8988T (cell line): ENCODE data around the gene MAN1C1.

Experiments
- DNase-seq: peaks from one replicate; pipeline ENCODE4 v3.0.0; 2011

The MAN1C1 gene

GRCh38 chr1:25790472-25790871, 173.9 kb downstream of the MAN1C1 start:
- DNase-seq, result no peak

- DNase-seq, result no peak
Measured at GRCh38 chr1:25792115-25792514, 175.5 kb downstream of the MAN1C1 start.

GRCh38 chr1:25793585-25794170, 177.1 kb downstream of the MAN1C1 start:
- no peak for DNase-seq

GRCh38 chr1:25794325-25794724, 177.7 kb downstream of the MAN1C1 start:
- no peak for DNase-seq

- no peak for DNase-seq
Measured at GRCh38 chr1:25795211-25795610, 178.6 kb downstream of the MAN1C1 start.

GRCh38 chr1:25795946-25796810, 179.6 kb downstream of the MAN1C1 start:
- no peak for DNase-seq

GRCh38 chr1:25796811-25797458, 180.3 kb downstream of the MAN1C1 start:
- peak; percentile 77 for DNase-seq

GRCh38 chr1:25797939-25798338, 181.3 kb downstream of the MAN1C1 start:
- peak; percentile 76 for DNase-seq

GRCh38 chr1:25798666-25799351, 182.2 kb downstream of the MAN1C1 start:
- DNase-seq, result no peak

GRCh38 chr1:25799352-25799934, 182.9 kb downstream of the MAN1C1 start:
- DNase-seq, result no peak

- DNase-seq, result peak; percentile 80
Measured at GRCh38 chr1:25799935-25800702, 183.5 kb downstream of the MAN1C1 start, which contains the start of gene SELENON. Gene SELENON, plus strand, starts transcription at chr1:25800193. Its CDS starts 38 bp downstream, at chr1:25800231.

- no peak for DNase-seq
Measured at GRCh38 chr1:25800703-25801377, 184.2 kb downstream of the MAN1C1 start.

- DNase-seq, result no peak
Measured at GRCh38 chr1:25802915-25803314, 186.3 kb downstream of the MAN1C1 start.

- no peak for DNase-seq
Measured at GRCh38 chr1:25803368-25803767, 186.8 kb downstream of the MAN1C1 start.

GRCh38 chr1:25804244-25804963, 187.8 kb downstream of the MAN1C1 start:
- DNase-seq, result no peak

- no peak for DNase-seq
Measured at GRCh38 chr1:25804964-25805862, 188.6 kb downstream of the MAN1C1 start.

GRCh38 chr1:25805863-25806225, 189.3 kb downstream of the MAN1C1 start:
- DNase-seq, result no peak

- no peak for DNase-seq
Measured at GRCh38 chr1:25806418-25806817, 189.8 kb downstream of the MAN1C1 start.
